Astrocyte of the cerebellum (primary cell): Measurements from ENCODE around the gene PEAK3.

ENCODE experiments used
- DNase-seq: peaks from one replicate; pipeline ENCODE4 v3.0.0-alpha.2; 2011; ENCODE audit warnings: low read depth
- H3K4me3 ChIP-seq: 2 replicates; pipeline ENCODE4 v1.5.1; 2011; ENCODE audit warnings: mild to moderate bottlenecking, low read depth, low read length, moderate library complexity
- CTCF ChIP-seq: IDR thresholded peaks from 2 replicates; pipeline ENCODE4 v1.5.1; 2012; ENCODE audit warnings: low read length, low read depth, moderate library complexity, mild to moderate bottlenecking; ENCODE audit errors: missing control alignments
- in situ Hi-C: cut with HindIII; loops from 2 replicates; pipeline ENCODE4 v1.10.0; 2017; ENCODE audit warnings: low sequenced_read_pairs

The PEAK3 gene

DNA sequence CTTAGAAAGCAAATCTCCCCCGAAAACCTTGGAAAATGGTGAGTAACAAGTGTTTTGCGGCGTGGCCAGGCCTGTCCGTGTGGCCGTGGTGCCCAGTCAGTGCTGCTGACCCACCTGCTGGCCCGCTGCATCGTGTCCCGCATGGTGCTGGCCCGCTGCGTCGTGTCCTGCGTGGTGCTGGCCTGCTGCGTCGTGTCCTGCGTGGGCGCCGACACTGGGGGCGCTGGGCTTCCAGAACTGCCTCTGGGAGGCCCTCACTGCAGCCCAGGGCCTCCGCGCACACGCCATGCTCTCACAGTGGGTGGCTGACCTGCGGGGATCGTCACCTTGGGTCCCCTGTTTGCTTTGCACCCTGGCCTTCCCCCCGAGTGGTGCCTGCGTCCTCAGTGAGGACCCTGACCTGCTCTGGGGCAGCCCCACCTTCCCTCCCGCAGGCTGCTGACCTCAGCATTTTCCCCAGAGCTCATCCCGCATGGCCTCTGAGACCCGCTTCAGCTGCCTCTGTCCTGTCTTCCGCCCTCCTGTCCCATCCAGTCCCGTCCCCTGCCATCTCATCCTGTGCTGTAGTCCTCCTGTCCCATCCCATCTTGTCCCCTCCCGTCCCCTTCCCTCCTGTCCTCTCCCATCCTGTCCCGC is 56.4 kb downstream of the PEAK3 start:
- no peak for TF ChIP-seq CTCF

GRCh38 chr19:2224754-2225349 is 57.1 kb downstream of the PEAK3 start:
- no peak overlapping the region for H3K4me3 ChIP-seq
- DNase-seq, result no peak
- in situ Hi-C loops, result no loop called here
- no peak for TF ChIP-seq CTCF

More for the DNA sequence above, 56.4 kb downstream of the PEAK3 start:
- in situ Hi-C loops, result no loop called here
- H3K4me3 ChIP-seq, result no peak overlapping the region
- no peak for DNase-seq
